Ovary (tissue), 9 donors: Measurements from ENCODE around the gene RNF126. TPM values are rescaled to one million over a fixed set of nuclear protein-coding genes. Genes with fewer than 3 reads are reported as not detected.
A peak's percentile ranks its signal among the peaks of the same experiment; 100 is the strongest.
"Not testable (repeated sequence)": the region's sequence is repeated elsewhere in the genome, so short reads cannot be mapped to it uniquely, and the experiment has no call there.

Source experiments
- DNase-seq, 5 donors: peaks; one replicate each; pipeline ENCODE4 v3.0.0-alpha.2; 2019 to 2020
- H3K27ac ChIP-seq, 2 donors: fragments of 200-600 bp; one replicate each; pipeline versions ENCODE4 v1.5.1 to v1.8.0; 2019 to 2022
- H3K27me3 ChIP-seq: fragments of 200-600 bp; one replicate; pipeline ENCODE4 v1.8.0; 2022
- H3K36me3 ChIP-seq: fragments of 200-600 bp; sonication (generic); one replicate; pipeline ENCODE4 v1.5.1; 2019
- H3K4me1 ChIP-seq: one replicate; pipeline ENCODE4 v1.8.1; 2013; ENCODE audit warnings: mild to moderate bottlenecking, moderate library complexity; ENCODE audit not compliant: insufficient read depth
- H3K4me3 ChIP-seq: fragments of 200-600 bp; sonication (generic); one replicate; pipeline ENCODE4 v1.5.1; 2017
- H3K9me3 ChIP-seq, 2 donors: fragments of 200-600 bp in 1 of 2; sonication (generic) in 1 of 2; one replicate each; pipeline versions ENCODE4 v1.5.1 to v1.8.1; 2013 to 2019; ENCODE audit warnings: mild to moderate bottlenecking in 1 of 2, moderate library complexity in 1 of 2
- CTCF ChIP-seq, 3 donors: fragments of 450-650 bp in 2 of 3; fragments of 200-600 bp in 1 of 3; IDR thresholded peaks; one replicate each; pipeline versions ENCODE4 v1.5.1 to v1.8.0; 2016 to 2022; ENCODE audit warnings: antibody characterized with exemption in 3 of 3, mild to moderate bottlenecking in 1 of 3
- EP300 ChIP-seq: sonication (generic); formaldehyde crosslinking; IDR thresholded peaks from one replicate; pipeline ENCODE4 v1.6.1; 2017; ENCODE audit warnings: antibody characterized with exemption
- POLR2A ChIP-seq: fragments of 450-650 bp; IDR thresholded peaks from one replicate; pipeline ENCODE4 v1.6.1; 2017; ENCODE audit warnings: antibody characterized with exemption, mild to moderate bottlenecking, moderate library complexity
- WGBS, 3 donors: extraction: QIAGEN DNeasy Blood & Tissue Kit in 1 of 3; methylation state at CpG; one replicate each; pipeline versions ENCODE4 v1.1.5 to v1.1.7; 2013 to 2017; 5-methylcytosine and 5-hydroxymethylcytosine counted together
- intact Hi-C, 4 donors: fragments of 100-400 bp; cut with DNase I; formaldehyde crosslinking; loops; one replicate each; pipeline versions ENCODE4 v1.11.0 to v1.15.1; 2022 to 2023
- polyA plus RNA-seq, 2 donors: library from polyadenylated mRNA; stranded (reverse); fragments of 200-250 nt in 1 of 2; fragments of 350-450 nt in 1 of 2; fragmentation: Illumina TruSeq in 1 of 2; extraction: RNeasy Lipid Tissue Mini Kit (QIAGEN cat#74804) in 1 of 2; gene quantifications; one replicate each; pipeline ENCODE4 v1.2.3, GENCODE V29; 2013 to 2014
- total RNA-seq, 7 donors: library from RNA; depleted of rRNA in 2 of 7; stranded (reverse); fragments of >200 nt in 2 of 7; fragmentation: NEBNext Ultra II Directional in 3 of 7; extraction: Animal tissue kit (Norgen Biotek cat#: 25700) in 3 of 7; gene quantifications; one replicate each; pipeline versions ENCODE4 v1.1.0 to v1.2.4, GENCODE V29; 2016 to 2023
- donor health status: DM: no; HTN: no; CAD: no; lungs with moderate emphysema.
- donor health status: DM: no; HTN: no; CAD: no.
- donor health status: Bipolar disorder and iron deficiency.
- donor health status: DM: yes; HTN: yes; CAD: no.
- donor health status: DM: no; HTN: no; CAD: no.
- donor health status: DM: yes; HTN: yes; CAD: no.

RNF126 gene
- total and polyA plus RNA-seq, 9 donors = 1.5 to 52.2 (median 32.2) TPM

DNA sequence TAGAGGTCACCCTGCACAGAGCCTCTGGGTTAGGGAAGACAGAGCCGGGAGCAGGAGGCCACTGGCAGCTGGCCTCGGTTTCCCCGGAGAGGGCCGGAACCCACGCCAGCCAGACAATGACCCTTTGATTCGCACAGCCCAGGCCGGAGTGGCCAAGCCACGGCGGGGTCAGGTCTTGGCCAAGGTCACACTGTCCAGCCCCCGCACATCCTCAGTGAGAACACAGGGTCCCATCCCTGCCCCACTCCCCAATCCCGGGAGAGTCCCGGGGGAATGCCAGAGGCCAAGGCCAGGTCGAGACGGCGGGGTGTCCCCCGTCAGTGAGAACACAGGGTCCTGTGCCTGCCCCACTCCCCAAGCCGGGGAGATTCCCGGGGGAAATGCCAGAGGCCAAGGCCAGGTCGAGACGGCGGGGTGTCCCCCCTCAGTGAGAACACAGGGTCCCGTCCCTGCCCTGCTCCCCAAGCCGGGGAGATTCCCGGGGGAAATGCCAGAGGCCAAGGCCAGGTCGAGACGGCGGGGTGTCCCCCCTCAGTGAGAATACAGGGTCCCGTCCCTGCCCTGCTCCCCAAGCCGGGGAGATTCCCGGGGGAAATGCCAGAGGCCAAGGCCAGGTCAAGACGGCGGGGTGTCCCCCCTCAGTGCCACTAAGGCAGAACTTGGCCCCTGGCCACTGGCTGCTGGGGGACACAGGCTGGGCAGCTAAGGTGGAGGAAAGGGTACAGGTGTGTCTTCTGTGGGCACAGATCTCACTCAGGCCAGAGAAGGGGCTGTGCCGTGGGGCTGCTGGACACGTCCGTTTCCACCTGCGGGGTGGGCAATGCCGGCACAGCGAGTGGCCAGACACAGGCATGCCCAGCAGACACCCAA lies 11.5 kb upstream of the RNF126 start:
- Histone ChIP-seq H3K36me3 (no peaks in the 10 kb centered on the region), H3K4me3 (no peak overlapping the region), H3K9me3 (no peaks in the 10 kb centered on the region), H3K27me3 (no peaks in the 10 kb centered on the region), H3K27ac (peak overlapping the region; percentile 49 to 58), H3K4me1 (peaks cover 19% of the 10 kb centered on the region)
- 16 to 47% (median 29%) methylated on average over 38 of the region's 38 CpGs for WGBS, 3 donors
- peak in 4 of 5 donors; percentile 44 to 86 (median 66) for DNase-seq
- no peak for TF ChIP-seq EP300
- TF ChIP-seq POLR2A = no peak
- TF ChIP-seq CTCF (IDR thresholded peaks at IDR 0.05) = no peak
- intact Hi-C loops = loop anchor here in 2 of 4 donors (5.0 to 10.0 kb wide), 2 partner anchors 48 to 260 kb away; no protein-coding TSS in a partner anchor

DNA sequence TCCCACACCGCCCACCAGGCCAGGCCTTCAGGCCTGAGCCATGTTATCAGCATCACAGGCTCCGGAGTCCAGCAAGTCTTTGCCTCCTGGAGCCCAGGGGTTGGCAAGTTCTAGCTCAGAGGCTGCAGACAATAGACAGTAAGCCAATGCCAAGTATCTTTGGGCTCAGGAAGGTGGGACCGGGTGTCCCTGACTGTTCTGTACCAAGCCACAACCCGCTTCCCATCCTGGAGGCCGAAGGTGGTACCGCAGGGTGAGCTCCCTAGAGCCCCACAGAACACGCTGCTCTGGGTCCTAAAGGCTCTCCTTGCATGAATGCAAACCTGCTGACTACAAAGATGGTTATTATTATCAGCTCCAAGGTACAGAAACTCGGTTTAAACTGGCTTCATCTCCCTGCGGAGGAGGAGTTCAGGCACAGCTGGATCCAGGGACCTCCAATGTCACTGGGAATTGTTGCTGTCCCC lies 7.6 kb upstream of the RNF126 start:
- DNase-seq = no peak
- WGBS, 3 donors = 71 to 77% (median 75%) methylated on average over 9 of the region's 9 CpGs
- Histone ChIP-seq H3K36me3 (no peaks in the 10 kb centered on the region), H3K27me3 (no peaks in the 10 kb centered on the region), H3K9me3 (no peaks in the 10 kb centered on the region), H3K4me1 (peaks cover 9% of the 10 kb centered on the region), H3K4me3 (no peak overlapping the region), H3K27ac (no peak overlapping the region)
- TF ChIP-seq CTCF (IDR thresholded peaks at IDR 0.05) (no peak), POLR2A (no peak), EP300 (no peak)
- intact Hi-C loops = loop anchor here in 1 of 4 donors (10.0 kb wide), 1 partner anchor 264 kb away; no protein-coding TSS in a partner anchor

GRCh38 chr19:668675-669434 lies 5.8 kb upstream of the RNF126 start:
- H3K4me1 ChIP-seq, H3K36me3 ChIP-seq, H3K27ac ChIP-seq, H3K4me3 ChIP-seq, H3K9me3 ChIP-seq, H3K27me3 ChIP-seq, DNase-seq: not testable (repeated sequence)
- WGBS, 3 donors = 50 to 58% (median 51%) methylated on average over 12 of the region's 12 CpGs
- intact Hi-C loops = loop anchor here in 2 of 4 donors (5.0 to 10.0 kb wide), 2 partner anchors 63 to 226 kb away; partner anchors contain the start of genes MED16 (in 1 of the 2) and RNU6-9 (in 1 of the 2)

GRCh38 chr19:666985-667573 lies 4.1 kb upstream of the RNF126 start:
- H3K27ac ChIP-seq, H3K27me3 ChIP-seq, H3K4me3 ChIP-seq, H3K36me3 ChIP-seq, H3K4me1 ChIP-seq, H3K9me3 ChIP-seq, DNase-seq: not testable (repeated sequence)
- WGBS, 3 donors = 84 to 92% (median 87%) methylated on average over 25 to 32 of the region's 38 CpGs
- intact Hi-C loops = loop anchor here in 2 of 4 donors (5.0 to 10.0 kb wide), 2 partner anchors 65 to 228 kb away; partner anchors contain the start of genes MED16 (in 1 of the 2) and RNU6-9 (in 1 of the 2)

- TF ChIP-seq CTCF (IDR thresholded peaks at IDR 0.05) = peak; percentile 91 to 99 (median 96)
- TF ChIP-seq POLR2A = no peak
- TF ChIP-seq EP300 = no peak
- no peak overlapping the region for H3K27ac ChIP-seq
These were observed 2.0 kb upstream of the RNF126 start for GRCh38 chr19:664913-665443.

More at GRCh38 chr19:664913-665443, 2.0 kb upstream of the RNF126 start:
- Histone ChIP-seq H3K4me1 (peaks cover 21% of the 10 kb centered on the region), H3K27me3 (no peaks in the 10 kb centered on the region), H3K36me3 (no peaks in the 10 kb centered on the region), H3K4me3 (no peak overlapping the region), H3K9me3 (no peaks in the 10 kb centered on the region)
- 6 to 9% (median 7%) methylated on average over 21 to 24 of the region's 24 CpGs for WGBS, 3 donors
- peak; percentile 75 to 89 (median 87) for DNase-seq
- intact Hi-C loops = loop anchor here (2.0 to 10.0 kb wide), 3 partner anchors 67 to 230 kb away; partner anchors contain the start of genes MED16 (in 1 of the 4) and RNU6-9 (in 1 of the 4)
